Smooth muscle cell of the brain vasculature (primary cell): ENCODE measurements around the gene LMBR1.
"Not testable (repeated sequence)": the region's sequence is repeated elsewhere in the genome, so short reads cannot be mapped to it uniquely, and the experiment has no call there.

ENCODE experiments used
- DNase-seq: peaks from one replicate; pipeline ENCODE4 v3.0.0-alpha.2; 2012; ENCODE audit warnings: low read depth, low spot score

LMBR1 gene

GRCh38 chr7:156848979-156849378 lies 44.0 kb downstream of the LMBR1 start:
- no peak for DNase-seq

- DNase-seq, result no peak
Measured at GRCh38 chr7:156845379-156846101, 47.4 kb downstream of the LMBR1 start.

- DNase-seq, result not testable (repeated sequence)
Measured at GRCh38 chr7:156843582-156843981, 49.4 kb downstream of the LMBR1 start.

GRCh38 chr7:156843157-156843556 lies 49.8 kb downstream of the LMBR1 start:
- DNase-seq, result no peak

- no peak for DNase-seq
Measured at GRCh38 chr7:156842740-156843140, 50.2 kb downstream of the LMBR1 start.

- DNase-seq, result no peak
Measured at GRCh38 chr7:156842317-156842716, 50.7 kb downstream of the LMBR1 start.

- no peak for DNase-seq
Measured at GRCh38 chr7:156841497-156841896, 51.5 kb downstream of the LMBR1 start.

GRCh38 chr7:156840134-156840533 lies 52.8 kb downstream of the LMBR1 start:
- no peak for DNase-seq

GRCh38 chr7:156836443-156836842 lies 56.5 kb downstream of the LMBR1 start:
- DNase-seq, result no peak

GRCh38 chr7:156834462-156834861 lies 58.5 kb downstream of the LMBR1 start:
- DNase-seq, result no peak

GRCh38 chr7:156833312-156833711 lies 59.7 kb downstream of the LMBR1 start:
- no peak for DNase-seq

GRCh38 chr7:156832195-156832877 lies 60.6 kb downstream of the LMBR1 start:
- no peak for DNase-seq

- no peak for DNase-seq
Measured at GRCh38 chr7:156829669-156830336, 63.2 kb downstream of the LMBR1 start.

- no peak for DNase-seq
Measured at GRCh38 chr7:156827587-156828203, 65.3 kb downstream of the LMBR1 start.

- DNase-seq, result no peak
Measured at GRCh38 chr7:156823435-156823834, 69.5 kb downstream of the LMBR1 start.

GRCh38 chr7:156820445-156821063 lies 72.4 kb downstream of the LMBR1 start:
- no peak for DNase-seq

GRCh38 chr7:156819733-156820295 lies 73.2 kb downstream of the LMBR1 start:
- no peak for DNase-seq

- no peak for DNase-seq
Measured at GRCh38 chr7:156818133-156818532, 74.8 kb downstream of the LMBR1 start.

- no peak for DNase-seq
Measured at GRCh38 chr7:156816943-156817572, 75.9 kb downstream of the LMBR1 start.

GRCh38 chr7:156811706-156812105 lies 81.3 kb downstream of the LMBR1 start:
- DNase-seq, result no peak

- not testable (repeated sequence) for DNase-seq
Measured at GRCh38 chr7:156803656-156804055, 89.3 kb downstream of the LMBR1 start.
